HK-2 (cell line): Measurements from ENCODE around the gene TMEM179.

Source experiments
- DNase-seq: peaks from one replicate; pipeline ENCODE4 v3.0.0-alpha.2; 2018; ENCODE audit not compliant: unreplicated experiment

The TMEM179 gene

GRCh38 chr14:104544362-104544961 is 60.1 kb downstream of the TMEM179 start:
- no peak for DNase-seq

- DNase-seq, result no peak
These were observed 61.4 kb downstream of the TMEM179 start for GRCh38 chr14:104542871-104543830.

- DNase-seq, result no peak
These were observed 62.6 kb downstream of the TMEM179 start for GRCh38 chr14:104541905-104542465.
